Activated T-cell treated with anti-CD3 and anti-CD28 coated beads for 48 hours (primary cell): ENCODE results near the gene POR.

Experiments
- DNase-seq: peaks from one replicate; pipeline ENCODE4 v3.0.0-alpha.2; 2020; ENCODE audit warnings: low read depth

Gene POR

DNA sequence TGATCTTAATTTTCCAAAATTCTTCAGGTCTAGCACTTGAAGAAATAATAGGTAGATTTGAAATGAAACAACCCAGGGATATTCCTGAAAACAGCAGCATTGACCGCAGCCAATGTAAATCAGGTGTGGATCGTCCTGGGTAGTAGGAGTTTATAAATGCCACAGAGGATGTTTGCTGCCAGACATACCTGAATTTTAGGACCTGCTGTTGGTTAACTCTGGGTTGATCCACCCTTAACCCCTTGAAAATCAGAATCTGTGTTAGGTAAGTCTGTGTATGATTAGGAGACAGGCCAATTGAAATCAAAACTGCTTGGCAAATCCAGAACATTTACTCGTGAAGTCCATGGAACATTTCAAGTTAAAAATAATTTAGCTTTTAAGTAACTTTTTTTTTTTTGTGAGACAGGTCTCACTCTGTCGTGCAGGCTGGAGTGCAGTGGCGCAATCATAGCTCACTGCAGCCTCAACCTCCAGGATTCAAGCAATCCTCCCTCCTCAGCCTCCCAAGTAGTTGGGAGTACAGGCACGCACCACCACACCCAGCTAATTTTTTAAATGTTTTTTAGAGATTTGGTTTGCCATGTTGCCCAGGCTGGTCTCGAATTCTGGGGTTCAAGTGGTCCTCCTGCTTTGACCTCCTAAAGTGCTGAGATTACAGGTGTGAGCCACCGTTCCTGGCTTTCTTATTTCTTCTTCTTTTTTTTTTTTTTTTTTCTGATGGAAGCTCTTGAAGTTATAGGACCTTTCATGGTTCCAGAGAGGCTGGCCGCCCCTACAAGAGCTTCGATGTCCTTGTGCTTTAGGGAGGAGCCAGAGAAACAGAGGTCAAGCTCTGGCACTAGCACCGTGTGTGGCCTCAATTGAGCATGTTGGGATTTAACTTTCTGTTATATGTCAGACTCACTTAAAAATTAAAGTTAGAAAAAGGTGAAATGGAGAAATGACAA, 2.0 kb downstream of the POR start:
- no peak for DNase-seq

DNA sequence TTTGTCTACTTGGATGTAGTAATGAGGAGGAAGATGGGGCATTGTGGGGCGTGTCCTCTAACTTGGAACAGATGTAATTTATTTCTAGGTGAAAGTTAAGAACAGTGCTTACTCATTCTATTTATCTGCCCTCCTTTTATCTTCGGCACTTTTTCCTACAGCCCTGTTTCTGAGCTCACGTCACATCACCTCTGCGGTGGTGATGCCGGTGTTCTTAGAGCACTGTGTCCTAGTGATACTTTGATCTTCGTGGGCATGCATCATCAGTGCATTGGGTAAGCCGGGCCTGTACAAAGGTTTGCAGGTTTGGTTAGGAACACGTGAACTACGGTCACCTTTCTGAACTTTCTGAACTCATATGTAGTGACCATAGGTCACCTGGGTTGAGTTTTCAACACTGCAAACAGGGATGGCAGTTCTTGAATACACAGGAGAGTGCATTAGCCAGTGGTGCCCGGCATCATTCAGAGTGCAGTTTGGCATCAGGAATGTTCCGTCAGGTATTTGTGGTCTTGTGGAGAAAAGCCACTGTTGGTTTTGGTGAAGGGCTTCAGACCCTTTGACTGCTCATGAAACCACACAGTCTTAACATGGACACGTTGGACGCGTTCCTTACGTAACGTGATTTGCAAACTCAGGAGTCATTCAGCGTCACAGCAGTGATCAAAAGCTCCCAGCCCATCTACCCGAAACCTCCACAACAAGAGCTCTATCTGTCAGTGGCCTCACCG, 5.6 kb downstream of the POR start:
- no peak for DNase-seq

GRCh38 chr7:75921479-75921878, 6.5 kb downstream of the POR start:
- no peak for DNase-seq

DNA sequence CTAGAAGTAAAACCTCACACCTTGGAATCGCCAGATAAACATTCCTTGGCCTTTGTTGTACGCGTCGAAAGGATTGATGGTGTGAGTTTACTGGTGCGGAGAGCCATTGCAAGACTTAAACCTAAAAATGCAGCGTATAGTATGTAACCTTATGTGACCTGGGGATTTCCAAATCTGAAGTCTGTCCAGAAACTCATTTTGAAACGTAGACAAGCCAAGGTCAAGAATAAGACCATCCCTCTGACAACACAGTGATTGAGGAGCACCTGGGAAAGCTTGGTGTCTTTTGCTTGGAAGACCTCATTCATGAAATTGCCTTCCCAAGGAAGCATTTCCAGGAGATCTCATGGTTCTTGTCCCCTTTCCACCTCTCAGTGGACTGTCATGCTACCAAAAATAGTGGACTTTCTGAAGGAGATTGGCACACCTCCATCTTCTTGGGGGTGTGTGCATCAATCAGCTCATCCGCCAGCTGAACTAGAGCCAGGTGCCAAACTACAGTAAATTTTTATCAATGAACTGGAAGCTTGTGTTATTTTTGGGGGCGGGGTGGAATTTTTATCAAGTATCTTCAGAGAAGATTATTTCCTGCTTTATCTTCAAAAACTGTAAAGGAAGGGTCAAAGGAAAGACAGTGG, 8.1 kb downstream of the POR start:
- DNase-seq = no peak

- DNase-seq = no peak
Measured at GRCh38 chr7:75924256-75924655, 9.3 kb downstream of the POR start.

- DNase-seq = no peak
Measured at GRCh38 chr7:75924889-75925288, 9.9 kb downstream of the POR start.

DNA sequence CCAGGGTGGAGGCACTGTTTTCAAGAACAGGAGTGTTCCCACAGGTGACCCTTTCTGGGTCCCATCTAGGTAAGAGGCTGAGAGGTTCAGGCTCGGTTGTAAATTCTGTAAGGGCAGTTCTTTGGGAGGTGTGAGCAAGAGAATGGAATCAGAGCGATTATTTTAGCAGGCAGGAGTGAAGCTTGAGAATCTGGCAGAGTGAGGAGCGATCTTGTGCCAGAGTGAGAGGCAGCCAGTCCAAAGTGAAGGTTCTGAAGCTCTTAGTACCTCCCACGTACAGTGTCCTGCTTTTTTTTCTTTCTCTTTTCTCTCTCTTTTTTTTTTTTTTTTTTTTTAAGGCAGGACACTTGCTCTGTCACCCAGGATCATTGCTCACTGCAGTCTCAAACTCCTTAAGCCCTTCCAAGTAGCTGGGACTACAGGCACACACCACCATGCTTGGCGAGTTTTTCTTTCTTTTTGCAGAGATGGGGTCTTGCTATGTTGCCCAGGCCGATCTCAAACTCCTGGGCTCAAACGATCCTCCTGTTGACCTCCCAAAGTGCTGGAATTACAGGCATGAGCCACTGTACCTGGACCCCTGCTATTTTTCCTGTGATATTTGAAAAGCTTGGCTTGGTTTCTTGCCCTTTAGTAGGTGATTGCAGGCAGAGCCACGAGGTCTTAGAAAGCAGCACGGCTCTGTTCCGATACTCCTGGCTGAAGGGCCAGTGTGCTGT, 10.9 kb downstream of the POR start:
- DNase-seq = no peak

DNA sequence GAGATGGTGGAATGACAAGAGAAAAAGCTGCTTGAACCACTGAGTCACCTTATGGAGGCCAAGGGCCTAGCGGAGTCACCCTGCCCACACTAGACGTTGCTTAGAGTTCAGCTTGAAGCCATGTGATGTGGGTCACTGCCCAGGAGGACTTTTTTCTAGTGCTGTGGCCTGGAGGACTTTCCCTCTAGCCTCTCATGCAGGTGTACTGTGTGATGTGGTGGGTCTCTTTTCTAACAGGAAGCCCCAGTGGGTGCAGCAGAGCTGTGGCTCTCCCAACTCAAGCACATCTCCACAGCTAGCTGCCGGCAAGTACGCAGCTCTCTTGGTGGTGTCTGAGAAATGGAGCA, 13.6 kb downstream of the POR start:
- DNase-seq = no peak

GRCh38 chr7:75931680-75932079, 16.7 kb downstream of the POR start:
- no peak for DNase-seq

- DNase-seq = no peak
Measured at GRCh38 chr7:75937958-75938786, 23.2 kb downstream of the POR start.

DNA sequence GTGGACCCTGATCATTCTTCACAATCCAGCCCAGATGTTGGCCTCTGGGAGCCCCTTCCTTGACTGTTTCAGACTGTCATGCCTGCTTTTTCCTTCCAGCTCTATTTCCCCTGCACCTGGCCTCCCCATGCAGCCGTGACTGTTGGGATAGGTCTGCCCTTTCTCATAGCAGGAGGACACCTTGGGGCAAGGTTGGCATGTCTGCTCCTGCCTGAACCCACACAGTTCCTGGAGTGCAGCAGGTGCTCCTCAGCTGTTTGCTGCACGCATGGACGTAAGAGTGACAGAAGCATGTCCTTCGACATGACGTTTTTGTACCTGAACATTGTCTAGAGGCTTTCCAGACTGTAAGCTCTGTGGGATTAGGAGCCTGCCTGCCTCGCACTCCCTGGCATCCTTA, 24.0 kb downstream of the POR start:
- DNase-seq = no peak

DNA sequence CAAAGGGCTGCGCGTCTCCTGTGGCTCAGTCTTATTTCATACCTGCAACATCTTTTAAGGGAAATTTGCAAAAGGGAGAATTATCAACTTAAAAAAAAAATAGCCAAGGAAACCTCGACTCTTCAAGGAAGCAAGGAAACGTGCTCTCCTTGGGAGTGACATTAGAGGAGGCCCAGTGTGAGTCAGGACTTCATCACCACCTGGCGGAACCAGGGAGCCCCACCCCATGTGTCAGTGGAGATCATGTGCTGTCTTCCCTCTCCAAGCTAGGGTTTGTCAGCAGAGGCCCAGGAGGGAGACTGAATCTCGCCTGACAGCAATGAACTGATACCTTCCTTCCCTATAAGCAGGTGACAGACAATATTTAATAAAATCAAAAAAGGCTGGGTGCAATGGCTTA, 28.9 kb downstream of the POR start:
- DNase-seq = no peak

DNA sequence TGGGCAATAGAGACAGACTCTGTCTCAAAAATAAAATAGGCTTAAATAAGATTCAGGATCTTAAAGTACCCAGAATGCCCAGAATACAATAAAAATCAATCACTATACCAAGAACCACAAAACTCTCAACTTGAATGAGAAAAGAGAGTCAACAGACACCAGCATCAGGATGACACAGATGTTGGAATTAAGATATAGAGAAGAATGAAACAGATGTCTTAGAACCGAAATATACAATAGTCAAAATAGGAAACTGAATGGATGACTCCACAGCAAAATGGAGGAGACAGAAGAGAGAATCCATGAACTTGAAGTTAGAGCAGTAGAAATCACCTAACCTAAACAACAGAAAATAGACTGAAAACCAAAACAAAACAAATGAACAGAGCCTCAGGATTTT, 29.6 kb downstream of the POR start:
- DNase-seq = no peak

DNA sequence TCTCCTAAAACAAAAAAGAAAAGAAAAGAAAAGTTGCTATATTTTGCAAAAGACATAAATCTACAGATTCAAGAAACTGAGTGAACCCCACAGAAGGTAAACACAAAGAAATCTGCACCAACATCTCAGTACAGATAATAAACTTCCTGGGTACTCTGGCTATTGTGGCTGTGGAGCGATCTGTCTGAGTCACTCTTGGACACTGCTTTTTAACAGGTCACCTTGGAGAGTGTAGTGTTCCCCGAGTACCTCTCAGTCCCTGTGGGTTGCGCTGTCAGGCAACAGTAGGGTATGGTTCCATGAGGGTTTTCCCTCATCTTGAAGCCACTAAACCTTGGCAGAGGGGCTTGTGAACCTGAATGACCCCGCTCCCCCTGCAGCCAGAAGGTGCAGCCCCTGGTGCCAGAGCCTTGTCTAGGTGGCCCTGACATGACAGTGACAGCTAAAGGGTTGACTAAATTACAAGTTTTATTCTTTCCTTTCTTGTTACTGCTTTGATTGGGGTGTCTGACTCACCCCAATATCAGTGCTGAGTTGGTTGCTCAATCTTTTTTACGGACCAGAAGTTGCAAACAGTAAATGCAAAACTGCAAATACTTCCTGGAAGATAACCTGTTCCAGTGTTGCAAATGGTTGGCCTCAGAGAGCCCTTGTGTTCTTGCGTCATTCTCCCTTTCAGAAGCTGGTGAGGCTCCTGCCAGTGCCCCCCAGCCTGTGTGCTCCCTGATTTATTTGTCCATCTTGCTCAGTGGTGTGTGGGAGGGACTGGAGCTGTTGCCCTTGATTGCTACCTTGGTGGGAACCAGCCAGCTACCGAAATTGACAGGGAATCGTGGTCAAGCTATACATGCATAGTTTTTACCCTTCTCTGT, 30.6 kb downstream of the POR start:
- DNase-seq = no peak

DNA sequence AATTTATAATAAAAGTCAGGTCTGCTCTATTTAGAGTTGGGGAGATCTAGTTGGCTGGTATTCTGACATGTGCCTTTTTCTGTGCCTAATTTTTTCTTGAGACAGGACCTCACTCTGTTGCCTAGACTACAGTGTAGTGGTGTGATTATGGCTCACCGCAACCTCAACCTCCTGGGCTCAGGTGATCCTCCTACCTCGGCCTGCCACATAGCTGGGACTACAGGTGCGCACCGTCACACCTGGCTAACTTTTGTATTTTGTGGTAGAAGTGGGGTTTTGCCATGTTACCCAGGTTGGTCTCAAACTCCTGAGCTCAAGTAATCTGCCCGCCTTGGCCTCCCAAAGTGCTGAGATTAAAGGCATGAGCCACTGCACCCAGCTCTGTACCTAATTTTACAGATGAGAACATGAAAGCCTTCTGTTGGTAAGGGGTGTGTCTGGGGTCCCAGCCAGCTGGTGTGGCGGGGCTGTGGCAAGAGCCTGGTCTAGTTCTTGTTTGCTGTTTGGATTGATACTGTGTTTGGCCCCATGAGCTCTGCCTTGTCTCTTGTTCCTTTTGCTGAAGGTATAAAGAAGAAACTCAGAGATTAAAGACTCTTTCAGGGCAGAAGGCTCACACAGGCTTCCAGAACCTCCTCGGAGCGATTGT, 31.4 kb downstream of the POR start:
- DNase-seq = no peak

DNA sequence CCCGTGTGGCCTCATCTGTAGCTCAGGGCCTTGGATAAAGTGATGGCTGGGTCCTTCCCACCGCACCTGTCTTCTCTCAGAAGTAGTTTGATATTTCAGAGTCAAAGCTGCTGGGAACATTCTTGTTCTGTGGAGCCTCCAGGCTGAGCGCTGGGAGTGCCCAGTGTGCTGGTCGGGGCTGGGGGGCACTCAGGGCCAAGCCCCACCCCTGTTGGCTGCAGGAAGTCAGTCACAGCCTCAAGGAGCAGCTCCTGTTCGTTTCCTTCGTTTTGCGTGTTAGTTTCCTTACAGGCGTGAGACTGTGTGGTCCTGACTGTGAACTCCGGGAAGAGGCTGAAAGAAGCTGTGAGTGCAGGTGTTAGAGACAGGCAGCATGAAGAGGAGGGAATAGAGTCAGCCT, 33.2 kb downstream of the POR start:
- DNase-seq = no peak

GRCh38 chr7:75950111-75950681, 35.2 kb downstream of the POR start:
- DNase-seq = no peak

- DNase-seq = no peak
Measured at GRCh38 chr7:75951506-75951905, 36.6 kb downstream of the POR start.

DNA sequence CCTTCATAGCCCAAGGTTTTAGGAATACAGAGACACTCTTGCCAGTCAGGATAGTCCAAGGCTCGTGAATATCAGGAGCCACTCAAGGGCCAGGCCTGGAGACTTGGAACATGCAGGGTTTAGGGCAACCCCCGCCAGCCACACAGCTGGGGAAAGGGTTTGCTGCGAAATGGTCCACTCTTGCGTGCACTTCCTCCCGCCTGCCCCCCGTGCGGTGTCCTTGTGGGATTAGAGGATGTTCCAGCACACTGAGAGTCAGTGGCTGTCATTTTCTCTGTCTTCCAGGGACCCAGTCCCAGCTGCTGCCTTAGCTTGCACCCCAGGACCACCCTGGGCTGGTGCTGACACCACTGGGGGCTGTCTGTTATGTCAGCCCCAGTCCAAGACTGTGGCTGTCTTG, 38.5 kb downstream of the POR start:
- DNase-seq = no peak

DNA sequence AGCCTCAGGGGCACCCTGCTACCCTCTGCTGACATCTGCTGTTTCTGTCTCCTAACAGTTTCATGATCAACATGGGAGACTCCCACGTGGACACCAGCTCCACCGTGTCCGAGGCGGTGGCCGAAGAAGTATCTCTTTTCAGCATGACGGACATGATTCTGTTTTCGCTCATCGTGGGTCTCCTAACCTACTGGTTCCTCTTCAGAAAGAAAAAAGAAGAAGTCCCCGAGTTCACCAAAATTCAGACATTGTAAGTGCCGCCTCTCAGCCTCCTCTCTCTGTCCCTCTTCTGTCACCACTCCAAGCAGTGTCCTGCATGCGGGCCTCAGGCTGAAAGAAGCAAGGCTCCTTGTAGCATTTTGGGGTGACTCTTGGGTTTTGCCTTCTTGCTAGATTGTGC, 39.0 kb downstream of the POR start:
- DNase-seq = no peak
